ENCODE results near the gene WDR45B. TPM values are rescaled to one million over a fixed set of nuclear protein-coding genes. Genes with fewer than 3 reads are reported as not detected.
"Not testable (repeated sequence)": the region's sequence is repeated elsewhere in the genome, so short reads cannot be mapped to it uniquely, and the experiment has no call there.

WDR45B gene
- total and polyA plus RNA-seq, 2 donors (not counting 1 experiment from before 2014, with no cell fraction given): 54.3 to 72.7 TPM

DNA sequence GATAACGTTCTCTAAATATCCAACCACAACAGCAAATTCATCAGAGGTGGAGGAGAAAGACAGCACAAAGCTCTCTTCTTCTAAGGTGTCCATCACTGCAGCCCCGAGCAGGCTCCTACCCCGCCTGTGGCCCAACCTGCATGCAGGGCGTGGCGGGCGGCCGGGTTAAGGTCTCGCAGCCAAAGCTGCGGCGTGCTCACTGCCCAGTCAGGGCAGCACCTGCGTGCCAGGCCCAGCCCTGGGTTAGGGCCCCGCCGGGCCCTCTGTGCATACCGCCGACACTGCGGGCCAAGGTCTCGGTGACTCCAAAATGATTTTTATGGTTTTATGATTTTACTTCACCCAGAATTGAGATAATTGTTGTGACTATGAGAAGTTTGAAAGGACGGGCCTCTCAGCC, 70.9 kb downstream of the WDR45B start:
- no peak overlapping the region for H3K9ac ChIP-seq (ENCODE audit: low read length)
- no peak for TF ChIP-seq EZH2 (IDR thresholded peaks at IDR 0.05; ENCODE audit: borderline replicate concordance, insufficient read depth, low read depth, low read length, poor library complexity, severe bottlenecking)
- TF ChIP-seq, protein P1, sequence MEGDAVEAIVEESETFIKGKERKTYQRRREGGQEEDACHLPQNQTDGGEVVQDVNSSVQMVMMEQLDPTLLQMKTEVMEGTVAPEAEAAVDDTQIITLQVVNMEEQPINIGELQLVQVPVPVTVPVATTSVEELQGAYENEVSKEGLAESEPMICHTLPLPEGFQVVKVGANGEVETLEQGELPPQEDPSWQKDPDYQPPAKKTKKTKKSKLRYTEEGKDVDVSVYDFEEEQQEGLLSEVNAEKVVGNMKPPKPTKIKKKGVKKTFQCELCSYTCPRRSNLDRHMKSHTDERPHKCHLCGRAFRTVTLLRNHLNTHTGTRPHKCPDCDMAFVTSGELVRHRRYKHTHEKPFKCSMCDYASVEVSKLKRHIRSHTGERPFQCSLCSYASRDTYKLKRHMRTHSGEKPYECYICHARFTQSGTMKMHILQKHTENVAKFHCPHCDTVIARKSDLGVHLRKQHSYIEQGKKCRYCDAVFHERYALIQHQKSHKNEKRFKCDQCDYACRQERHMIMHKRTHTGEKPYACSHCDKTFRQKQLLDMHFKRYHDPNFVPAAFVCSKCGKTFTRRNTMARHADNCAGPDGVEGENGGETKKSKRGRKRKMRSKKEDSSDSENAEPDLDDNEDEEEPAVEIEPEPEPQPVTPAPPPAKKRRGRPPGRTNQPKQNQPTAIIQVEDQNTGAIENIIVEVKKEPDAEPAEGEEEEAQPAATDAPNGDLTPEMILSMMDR (IDR thresholded peaks at IDR 0.05): no peak
- no peak overlapping the region for H3K4me3 ChIP-seq (ENCODE audit: control extremely low read depth in 1 of 5, extremely low read depth in 1 of 5, insufficient read depth in 1 of 5, low read depth in 2 of 5, low read length in 4 of 5)
- no peaks in the 10 kb centered on the region for H3K4me1 Mint-ChIP-seq
- H3K36me3 ChIP-seq (replicated peaks in 1 of 2; ENCODE audit: control extremely low read depth in 1 of 2, control insufficient read depth in 1 of 2, extremely low read depth in 1 of 2, insufficient read depth in 2 of 2, low read length in 1 of 2): peaks cover 0 to 40% of the 10 kb centered on the region in 2 experiments
- intact Hi-C loops (cut with micrococcal nuclease): no loop called here
- ATAC-seq (ENCODE audit: low read depth): no peak
- no peaks in the 10 kb centered on the region for H4K20me1 ChIP-seq (ENCODE audit: control insufficient read depth, insufficient read depth, low read length, poor library complexity, severe bottlenecking)
- no peaks in the 10 kb centered on the region for H3K27me3 ChIP-seq (replicated peaks in 1 of 4; ENCODE audit: control extremely low read depth in 1 of 4, control insufficient read depth in 3 of 4, insufficient read depth in 4 of 4, low read length in 3 of 4)
- peaks cover 9% of the 10 kb centered on the region for H3K79me2 ChIP-seq (ENCODE audit: control insufficient read depth, insufficient read depth, low read length)
- H3K27ac Mint-ChIP-seq: no peak overlapping the region
- WGBS (ENCODE audit: insufficient coverage): 96% methylated on average over 15 of the region's 18 CpGs
- ChIA-PET CTCF (no interaction called here), POLR2A (no interaction called here)
- H3K9me3 Mint-ChIP-seq (ENCODE audit: insufficient read depth): no peaks in the 10 kb centered on the region
- no peaks in the 10 kb centered on the region for H3K9me3 ChIP-seq (ENCODE audit: control extremely low read depth in 1 of 3, control insufficient read depth in 2 of 3, insufficient read depth in 1 of 3, low read length in 2 of 3)
- no peak overlapping the region for H3K4me3 Mint-ChIP-seq
- H3K4me2 ChIP-seq (replicated peaks; ENCODE audit: low read depth, low read length, poor library complexity, severe bottlenecking): no peak overlapping the region
- H3K4me1 ChIP-seq (ENCODE audit: control insufficient read depth in 2 of 2, insufficient read depth in 2 of 2, low read length in 2 of 2): no peaks in the 10 kb centered on the region
- H2AFZ ChIP-seq (ENCODE audit: insufficient read depth, low read depth, low read length, poor library complexity, severe bottlenecking): no peak overlapping the region
- no peak for DNase-seq
- H3K27me3 Mint-ChIP-seq: no peaks in the 10 kb centered on the region
- no peak overlapping the region for H3K27ac ChIP-seq (ENCODE audit: low read length in 2 of 2)

DNA sequence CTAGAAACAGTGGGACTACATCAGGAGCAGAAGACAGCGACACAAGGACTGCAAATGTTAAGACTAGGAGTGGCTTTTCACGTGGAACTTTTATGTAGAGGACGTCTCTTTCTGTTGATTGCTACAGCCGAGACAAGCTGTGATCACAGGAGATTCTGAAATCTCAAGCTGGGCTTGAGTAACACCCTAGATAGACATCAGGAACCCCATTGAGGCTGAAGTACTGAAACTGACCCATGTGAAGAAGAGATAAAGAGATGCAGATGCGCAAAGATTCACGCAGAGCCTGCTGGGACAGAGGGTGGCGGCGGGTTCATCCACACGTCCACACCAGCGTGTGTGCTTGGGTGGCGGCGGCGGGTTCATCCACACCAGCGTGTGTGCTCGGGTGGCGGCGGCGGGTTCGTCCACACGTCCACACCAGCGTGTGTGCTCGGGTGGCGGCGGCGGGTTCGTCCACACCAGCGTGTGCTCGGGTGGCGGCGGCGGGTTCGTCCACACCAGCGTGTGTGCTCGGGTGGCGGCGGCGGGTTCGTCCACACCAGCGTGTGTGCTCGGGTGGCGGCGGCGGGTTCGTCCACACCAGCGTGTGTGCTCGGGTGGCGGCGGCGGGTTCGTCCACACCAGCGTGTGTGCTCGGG, 72.5 kb downstream of the WDR45B start:
- H3K4me2 ChIP-seq (replicated peaks; ENCODE audit: low read depth, low read length, poor library complexity, severe bottlenecking); POLR2A ChIA-PET; H3K27me3 ChIP-seq (replicated peaks in 1 of 4; ENCODE audit: control extremely low read depth in 1 of 4, control insufficient read depth in 3 of 4, insufficient read depth in 4 of 4, low read length in 3 of 4); DNase-seq; H3K4me1 Mint-ChIP-seq; H3K27ac Mint-ChIP-seq; H3K27ac ChIP-seq (ENCODE audit: low read length in 2 of 2); H3K27me3 Mint-ChIP-seq; ATAC-seq (ENCODE audit: low read depth); H3K4me1 ChIP-seq (ENCODE audit: control insufficient read depth in 2 of 2, insufficient read depth in 2 of 2, low read length in 2 of 2); H3K9me3 Mint-ChIP-seq (ENCODE audit: insufficient read depth); H3K4me3 ChIP-seq (ENCODE audit: control extremely low read depth in 1 of 5, extremely low read depth in 1 of 5, insufficient read depth in 1 of 5, low read depth in 2 of 5, low read length in 4 of 5); H3K4me3 Mint-ChIP-seq; H4K20me1 ChIP-seq (ENCODE audit: control insufficient read depth, insufficient read depth, low read length, poor library complexity, severe bottlenecking); H3K9me3 ChIP-seq (ENCODE audit: control extremely low read depth in 1 of 3, control insufficient read depth in 2 of 3, insufficient read depth in 1 of 3, low read length in 2 of 3); H3K9ac ChIP-seq (ENCODE audit: low read length); H2AFZ ChIP-seq (ENCODE audit: insufficient read depth, low read depth, low read length, poor library complexity, severe bottlenecking); intact Hi-C loops (cut with micrococcal nuclease); CTCF ChIA-PET: not testable (repeated sequence)
- Histone ChIP-seq H3K36me3 (replicated peaks in 1 of 2; ENCODE audit: control extremely low read depth in 1 of 2, control insufficient read depth in 1 of 2, extremely low read depth in 1 of 2, insufficient read depth in 2 of 2, low read length in 1 of 2) (peaks cover 0 to 49% of the 10 kb centered on the region in 2 experiments), H3K79me2 (ENCODE audit: control insufficient read depth, insufficient read depth, low read length) (peaks cover 12% of the 10 kb centered on the region)
- WGBS (ENCODE audit: insufficient coverage): over 99% methylated on average over 14 of the region's 52 CpGs
